Measurements from ENCODE around the gene PEMT. TPM values are rescaled to one million over a fixed set of nuclear protein-coding genes. Genes with fewer than 3 reads are reported as not detected.

The PEMT gene
- polyA plus RNA-seq, 2 of the 4 experiments (the other 2 are of a cell fraction) = 47.5 to 47.8 TPM

DNA sequence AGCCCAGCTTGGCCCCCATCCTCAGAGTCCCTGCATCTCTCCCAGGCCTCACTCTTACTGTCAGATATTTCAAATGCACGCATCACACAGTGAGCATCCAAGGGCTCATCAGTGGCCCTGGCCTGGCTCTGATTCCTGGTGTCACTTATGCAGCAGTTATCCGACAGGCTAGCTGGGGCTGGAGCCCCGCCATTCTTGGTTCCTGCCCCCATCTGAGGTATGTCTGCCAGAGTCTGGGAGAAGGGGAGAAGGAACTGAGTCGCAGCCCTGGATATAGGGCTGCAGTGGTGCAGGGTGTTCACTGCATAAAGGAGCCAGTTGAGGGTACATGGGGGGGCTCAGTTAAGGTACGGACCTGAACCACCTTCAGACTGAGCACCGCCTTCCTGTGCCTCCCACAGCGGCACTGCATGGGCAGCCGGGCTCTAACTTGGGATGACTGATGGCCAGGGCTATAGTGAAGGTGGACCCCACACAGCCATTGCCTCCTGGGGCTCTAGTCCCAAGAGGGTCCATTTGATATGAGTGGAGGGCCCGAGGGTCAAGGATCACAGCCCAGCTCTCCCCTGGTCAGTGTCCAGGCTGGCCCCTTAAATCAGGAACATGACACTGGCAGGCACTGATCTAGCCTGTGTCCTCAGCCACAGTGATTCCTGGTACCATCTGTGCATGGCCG is 93.5 kb downstream of the PEMT start:
- DNase-seq (ENCODE audit: low read depth in 1 of 2, low spot score in 1 of 2) = no peak
- ATAC-seq = no peak
- TF ChIP-seq KDM5A (IDR thresholded peaks at IDR 0.05) (no peak), FOXS1 (CRISPR knock-in tag; IDR thresholded peaks at IDR 0.05) (no peak), CHD2 (IDR thresholded peaks at IDR 0.05; ENCODE audit: low read length, partially characterized antibody) (no peak), JUNB (IDR thresholded peaks at IDR 0.05) (no peak), NPAS2 (CRISPR knock-in tag; IDR thresholded peaks at IDR 0.05; ENCODE audit: borderline replicate concordance) (no peak), HEYL (CRISPR knock-in tag; IDR thresholded peaks at IDR 0.05) (no peak), RCOR1 (IDR thresholded peaks at IDR 0.05; ENCODE audit: low read depth, low read length) (no peak), RAD21 (conservative IDR thresholded peaks at IDR 0.05 in 1 of 2, IDR thresholded peaks at IDR 0.05 in 1 of 2) (no peak), SREBF2 (IDR thresholded peaks at IDR 0.05) (no peak), JUN (IDR thresholded peaks at IDR 0.05) (no peak), REST (IDR thresholded peaks at IDR 0.05) (no peak), E2F6 (IDR thresholded peaks at IDR 0.05; ENCODE audit: borderline replicate concordance, low read depth) (no peak), FOSB (CRISPR knock-in tag; IDR thresholded peaks at IDR 0.05) (no peak), NR3C1 (IDR thresholded peaks at IDR 0.05) (no peak)
- Histone ChIP-seq H3K4me3 (no peak overlapping the region), H3K27ac (no peak overlapping the region), H3K9me3 (no peaks in the 10 kb centered on the region), H3K4me2 (no peak overlapping the region), H3K4me1 (peaks cover 4% of the 10 kb centered on the region; the same call in 2 of the 3 replicates)
- 83% methylated on average over 9 of the region's 10 CpGs for WGBS (ENCODE audit: missing lambda C conversion rate)
- ChIA-PET POLR2A (no interaction called here), CTCF (interaction anchor here (0.9 to 9.6 kb wide), 41 partner anchors 9 to 499 kb away, joined by 3 to 254 read pairs (median 10); partner anchors contain the start of genes MED9 and PEMT)
- FAIRE-seq = no peak

GRCh38 chr17:17497065-17497844 is 94.3 kb downstream of the PEMT start:
- no peak for ATAC-seq
- Histone ChIP-seq H3K4me3 (peak overlapping the region; percentile 63; the same call in 2 of the 3 replicates), H3K27ac (peak overlapping the region; percentile 81 to 93; a peak in 3 of 6 replicates), H3K4me2 (peak overlapping the region; percentile 95), H3K4me1 (peaks cover 4% of the 10 kb centered on the region; the same call in 2 of the 3 replicates), H3K9me3 (no peaks in the 10 kb centered on the region)
- no peak for FAIRE-seq
- no peak for DNase-seq (ENCODE audit: low read depth in 1 of 2, low spot score in 1 of 2)
- ChIA-PET CTCF (interaction anchor here (0.7 to 9.6 kb wide), 85 partner anchors 9 to 498 kb away, joined by 3 to 254 read pairs (median 6); partner anchors contain the start of genes MED9 and PEMT), POLR2A (interaction anchor here (0.6 to 2.1 kb wide), 17 partner anchors 10 to 160 kb away, joined by 3 to 22 read pairs (median 8); partner anchors contain the start of gene PEMT)
- 39% methylated on average over 12 of the region's 19 CpGs for WGBS (ENCODE audit: missing lambda C conversion rate)
- TF ChIP-seq FOSB (CRISPR knock-in tag; IDR thresholded peaks at IDR 0.05) (no peak), KDM5A (IDR thresholded peaks at IDR 0.05) (no peak), MAFK (IDR thresholded peaks at IDR 0.05; ENCODE audit: partially characterized antibody) (no peak), RNF2 (IDR thresholded peaks at IDR 0.05; ENCODE audit: borderline replicate concordance, low read depth) (no peak), HDAC2 (IDR thresholded peaks at IDR 0.05) (no peak), EHF (CRISPR knock-in tag; IDR thresholded peaks at IDR 0.05) (no peak), HEYL (CRISPR knock-in tag; IDR thresholded peaks at IDR 0.05) (no peak), CTCF (IDR thresholded peaks at IDR 0.05) (no peak)
- TF ChIP-seq, protein P1, sequence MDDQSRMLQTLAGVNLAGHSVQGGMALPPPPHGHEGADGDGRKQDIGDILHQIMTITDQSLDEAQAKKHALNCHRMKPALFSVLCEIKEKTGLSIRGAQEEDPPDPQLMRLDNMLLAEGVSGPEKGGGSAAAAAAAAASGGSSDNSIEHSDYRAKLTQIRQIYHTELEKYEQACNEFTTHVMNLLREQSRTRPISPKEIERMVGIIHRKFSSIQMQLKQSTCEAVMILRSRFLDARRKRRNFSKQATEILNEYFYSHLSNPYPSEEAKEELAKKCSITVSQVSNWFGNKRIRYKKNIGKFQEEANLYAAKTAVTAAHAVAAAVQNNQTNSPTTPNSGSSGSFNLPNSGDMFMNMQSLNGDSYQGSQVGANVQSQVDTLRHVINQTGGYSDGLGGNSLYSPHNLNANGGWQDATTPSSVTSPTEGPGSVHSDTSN (IDR thresholded peaks at IDR 0.05) = no peak
